IPS-20b (cell line): ENCODE results near the gene STX16.

Experiments used
- H3K27ac ChIP-seq: one replicate; pipeline ENCODE4 v1.5.1; 2013; ENCODE audit warnings: low read length
- H3K27me3 ChIP-seq: 2 replicates; pipeline ENCODE4 v1.6.1; 2013; ENCODE audit warnings: mild to moderate bottlenecking, low read length, inconsistent platforms; ENCODE audit not compliant: insufficient read depth
- H3K36me3 ChIP-seq: 2 replicates; pipeline ENCODE4 v1.6.1; 2013; ENCODE audit warnings: low read depth, mild to moderate bottlenecking, inconsistent platforms, low read length, moderate library complexity; ENCODE audit not compliant: insufficient read depth
- H3K4me1 ChIP-seq: 2 replicates; pipeline ENCODE4 v1.6.1; 2013; ENCODE audit warnings: mild to moderate bottlenecking, control low read depth, inconsistent platforms, low read length, moderate library complexity; ENCODE audit not compliant: insufficient read depth
- H3K4me3 ChIP-seq: 2 replicates; pipeline ENCODE4 v1.5.1; 2013; ENCODE audit warnings: mild to moderate bottlenecking, low read length, inconsistent platforms
- H3K9ac ChIP-seq: 2 replicates; pipeline ENCODE4 v1.6.1; 2013; ENCODE audit warnings: low read depth, mild to moderate bottlenecking, inconsistent platforms, low read length, moderate library complexity
- H3K9me3 ChIP-seq: 2 replicates; pipeline ENCODE4 v1.6.1; 2013; ENCODE audit warnings: mild to moderate bottlenecking, low read depth, low read length, inconsistent platforms; ENCODE audit not compliant: insufficient read depth

STX16 gene

DNA sequence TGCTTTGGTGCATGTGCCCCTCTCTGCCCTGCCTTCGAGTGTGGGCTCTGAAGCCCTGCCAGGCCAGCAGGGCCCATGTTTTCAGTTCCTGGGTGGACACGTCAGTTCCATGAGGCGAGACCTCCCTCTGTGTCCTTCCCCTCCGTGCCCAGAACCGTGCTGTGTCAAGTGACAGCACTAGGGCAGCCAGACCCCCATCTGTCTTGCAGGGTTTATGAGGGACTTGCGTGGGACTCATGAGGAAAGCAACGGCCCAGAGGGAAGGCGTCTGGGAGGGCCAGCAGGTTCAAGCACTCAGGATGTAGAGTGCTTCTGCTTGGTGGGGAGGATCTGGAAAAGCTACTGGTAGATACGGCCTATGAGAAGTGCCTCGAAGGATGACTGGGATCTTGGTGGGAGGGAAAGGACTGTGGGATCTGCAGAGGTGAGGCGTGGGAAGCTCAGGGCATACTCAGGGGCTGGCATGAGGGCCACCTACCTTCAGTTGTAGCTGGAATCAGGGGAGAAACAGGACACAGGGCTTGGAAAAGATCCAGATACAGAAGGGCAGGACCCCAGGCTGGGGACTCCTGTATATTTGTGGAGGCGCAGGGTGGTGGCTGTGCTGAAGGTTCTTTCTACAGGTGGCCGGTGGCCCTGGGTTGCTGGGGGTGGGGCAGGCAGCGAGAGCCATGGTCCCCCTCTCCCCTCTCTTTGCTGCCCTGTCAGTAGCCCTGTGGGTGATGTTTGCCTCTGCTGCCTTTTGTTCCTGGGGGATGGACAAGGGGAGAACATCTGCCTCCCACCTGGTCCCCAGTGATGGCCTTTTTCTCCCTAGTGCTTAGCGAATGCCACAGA, 47.0 kb downstream of the STX16 start:
- H3K4me3 ChIP-seq = no peak overlapping the region
- no peak overlapping the region for H3K27ac ChIP-seq
- no peaks in the 10 kb centered on the region for H3K27me3 ChIP-seq
- no peaks in the 10 kb centered on the region for H3K9me3 ChIP-seq
- peaks cover 68% of the 10 kb centered on the region for H3K36me3 ChIP-seq
- H3K9ac ChIP-seq = no peak overlapping the region
- no peaks in the 10 kb centered on the region for H3K4me1 ChIP-seq

DNA sequence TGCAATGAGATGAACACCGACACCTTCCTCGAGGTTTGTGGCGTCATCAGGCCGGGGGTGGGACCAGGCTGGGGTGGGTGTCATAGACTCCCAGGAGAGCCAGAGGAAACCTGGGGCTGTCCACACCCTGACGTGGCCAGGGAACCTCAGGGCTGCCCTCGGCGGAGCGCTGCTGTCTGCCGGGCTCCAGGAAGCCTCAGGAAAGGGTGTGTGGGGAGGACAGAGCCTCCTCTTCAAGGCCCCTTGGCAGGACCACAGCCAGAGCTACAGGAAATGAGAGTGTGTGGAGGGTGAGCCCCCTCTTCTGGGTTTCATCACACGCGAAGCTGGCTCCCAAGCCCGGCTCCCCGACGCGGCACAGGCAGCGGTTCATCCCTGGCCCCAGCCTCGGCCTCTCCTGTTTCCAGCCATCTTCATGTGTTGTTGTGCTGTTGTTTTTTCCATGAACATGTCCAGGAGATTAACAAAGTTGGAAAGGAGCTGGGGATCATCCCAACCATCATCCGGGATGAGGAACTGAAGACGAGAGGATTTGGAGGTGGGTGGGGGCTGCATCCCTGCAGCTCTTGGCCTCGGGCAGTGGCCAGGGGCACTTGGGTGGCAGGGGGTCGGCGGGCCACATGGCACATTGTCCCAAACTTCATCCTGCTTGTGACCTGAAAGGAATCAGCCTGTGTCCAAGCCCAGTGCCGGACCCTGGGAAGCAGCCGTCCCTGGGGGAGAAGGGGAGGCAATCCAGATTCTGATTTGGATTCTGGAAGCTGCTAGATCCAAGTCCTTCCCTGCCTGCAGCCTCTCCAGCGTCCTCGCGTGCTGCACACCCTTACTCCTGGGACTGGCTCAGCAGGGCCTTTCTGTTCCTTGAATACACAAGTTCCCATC, 47.9 kb downstream of the STX16 start:
- H3K36me3 ChIP-seq = peaks cover 77% of the 10 kb centered on the region

DNA sequence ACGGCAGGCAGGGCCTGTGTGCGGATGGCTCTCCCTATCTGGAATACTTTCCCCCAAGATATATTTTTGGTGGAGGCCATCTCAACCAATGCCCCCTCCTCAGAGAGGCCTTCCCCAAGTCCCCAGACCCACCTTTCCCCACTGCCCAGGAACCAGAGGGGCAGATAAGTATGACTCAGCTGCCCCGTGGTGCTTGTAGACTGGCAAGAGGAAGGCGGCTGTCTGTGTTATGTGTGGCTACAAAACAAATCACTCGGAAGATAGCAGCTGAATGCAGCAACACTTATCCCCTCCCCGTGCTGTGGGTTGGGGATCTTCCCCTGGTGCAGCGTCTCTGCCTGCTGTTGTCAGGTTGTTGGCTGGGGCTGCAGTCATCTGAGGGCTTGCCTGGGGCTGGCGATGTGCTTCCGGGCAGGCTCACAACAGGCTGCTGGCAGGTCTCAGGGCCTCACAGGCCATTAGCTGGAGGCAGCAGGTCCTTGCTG, 48.6 kb downstream of the STX16 start:
- Histone ChIP-seq H3K4me3 (no peak overlapping the region), H3K4me1 (no peaks in the 10 kb centered on the region), H3K36me3 (peaks cover 80% of the 10 kb centered on the region), H3K27ac (no peak overlapping the region), H3K27me3 (no peaks in the 10 kb centered on the region), H3K9ac (no peak overlapping the region), H3K9me3 (0 out of 2 replicates have a peak, but pooled peaks cover 3% of the 10 kb centered on the region)

More for the DNA sequence above, 47.9 kb downstream of the STX16 start:
- no peak overlapping the region for H3K27ac ChIP-seq
- no peak overlapping the region for H3K9ac ChIP-seq
- H3K4me1 ChIP-seq = no peaks in the 10 kb centered on the region
- H3K4me3 ChIP-seq = no peak overlapping the region
- no peaks in the 10 kb centered on the region for H3K27me3 ChIP-seq
- H3K9me3 ChIP-seq = no peaks in the 10 kb centered on the region

DNA sequence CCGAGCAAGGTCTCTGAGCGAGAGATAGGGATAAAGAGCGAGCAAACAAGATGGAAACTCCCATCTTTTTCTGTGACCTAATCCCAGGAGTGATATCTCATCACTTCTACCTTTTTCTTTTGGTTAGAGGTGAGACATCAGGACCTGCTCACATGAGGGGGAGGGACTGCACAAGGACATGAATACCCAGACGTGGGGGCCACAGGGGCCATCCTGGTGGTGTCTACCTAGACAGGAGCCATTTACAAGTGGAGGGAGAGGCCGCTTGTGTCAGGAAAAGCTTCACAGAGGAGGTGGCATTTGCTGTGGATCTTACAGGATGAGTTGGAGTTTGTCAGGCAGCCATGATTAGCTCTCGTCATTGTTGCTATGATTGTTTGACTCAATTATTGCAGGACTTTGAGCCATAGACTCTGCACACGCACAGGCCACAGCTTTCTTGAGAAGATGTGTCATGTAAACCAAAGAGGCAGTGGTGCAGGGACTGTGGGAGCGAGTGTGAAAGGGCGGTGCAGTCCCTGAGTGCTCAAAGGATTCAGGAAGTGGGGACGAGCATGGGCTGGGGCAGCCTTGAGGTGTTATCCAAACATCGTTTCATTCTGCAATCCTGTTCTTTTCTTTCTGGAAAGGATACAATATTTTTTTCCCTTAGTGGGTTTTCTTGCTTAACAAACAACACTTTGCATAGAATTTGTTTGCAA, 49.2 kb downstream of the STX16 start:
- Histone ChIP-seq H3K27ac (no peak overlapping the region), H3K4me1 (no peaks in the 10 kb centered on the region), H3K9ac (no peak overlapping the region), H3K9me3 (0 out of 2 replicates have a peak, but pooled peaks cover 3% of the 10 kb centered on the region), H3K27me3 (no peaks in the 10 kb centered on the region), H3K4me3 (no peak overlapping the region), H3K36me3 (peaks cover 80% of the 10 kb centered on the region)

DNA sequence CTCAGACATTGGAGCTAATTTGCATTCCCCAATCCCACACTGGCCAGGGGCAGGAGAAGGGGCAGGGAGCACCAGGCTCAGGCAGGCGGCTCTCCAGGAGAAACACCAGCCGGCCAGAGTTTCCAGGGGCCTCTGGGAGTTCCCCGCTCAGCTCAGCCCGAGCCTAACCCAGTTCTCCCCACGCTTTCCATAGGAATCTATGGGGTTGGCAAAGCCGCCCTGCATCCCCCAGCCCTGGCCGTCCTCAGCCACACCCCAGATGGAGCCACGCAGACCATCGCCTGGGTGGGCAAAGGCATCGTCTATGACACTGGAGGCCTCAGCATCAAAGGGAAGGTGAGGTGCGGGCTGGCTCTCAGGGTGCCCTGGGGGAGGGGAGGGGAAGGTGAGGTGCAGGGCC, 49.7 kb downstream of the STX16 start:
- no peak overlapping the region for H3K4me3 ChIP-seq
- no peaks in the 10 kb centered on the region for H3K27me3 ChIP-seq
- H3K9ac ChIP-seq = no peak overlapping the region
- peaks cover 80% of the 10 kb centered on the region for H3K36me3 ChIP-seq
- H3K9me3 ChIP-seq = 0 out of 2 replicates have a peak, but pooled peaks cover 3% of the 10 kb centered on the region
- no peaks in the 10 kb centered on the region for H3K4me1 ChIP-seq
- no peak overlapping the region for H3K27ac ChIP-seq

DNA sequence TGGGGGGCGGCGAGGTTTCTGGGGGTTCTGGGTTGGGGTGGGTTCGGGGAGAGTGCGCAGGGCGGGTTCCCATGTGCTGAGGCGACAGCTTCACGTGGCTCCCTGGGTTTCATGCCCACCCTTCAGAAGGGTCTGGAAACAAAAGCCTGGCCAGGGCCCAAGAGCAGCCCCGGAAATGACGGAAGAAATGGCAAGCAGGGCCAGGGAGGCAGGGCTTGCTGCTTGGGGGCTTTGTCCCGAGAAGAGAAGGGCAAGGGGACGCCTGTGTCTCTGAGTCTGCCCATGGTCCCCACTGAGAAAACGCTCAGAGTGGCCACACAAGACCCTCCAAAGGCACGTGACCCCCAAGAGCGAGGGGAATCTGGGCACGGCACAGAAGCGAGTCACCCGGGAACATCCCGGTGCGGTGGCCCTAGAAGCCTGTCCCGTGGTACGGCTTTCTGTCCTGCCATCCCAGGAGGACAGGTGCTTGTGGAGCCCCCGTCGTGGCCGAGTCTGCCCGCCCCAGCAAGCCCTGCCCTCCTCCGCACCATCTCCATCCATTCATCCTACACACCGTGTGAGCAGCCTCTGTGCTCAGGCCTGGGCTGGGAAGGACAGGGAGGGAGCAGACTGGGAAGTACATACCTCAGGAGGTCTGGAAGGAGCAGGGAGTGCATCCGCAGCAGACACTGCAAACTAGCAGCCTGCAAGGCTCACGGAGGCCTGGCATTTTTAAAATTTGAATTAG, 50.5 kb downstream of the STX16 start:
- Histone ChIP-seq H3K27ac (no peak overlapping the region), H3K9ac (no peak overlapping the region), H3K9me3 (0 out of 2 replicates have a peak, but pooled peaks cover 3% of the 10 kb centered on the region), H3K4me1 (no peaks in the 10 kb centered on the region), H3K4me3 (no peak overlapping the region), H3K27me3 (no peaks in the 10 kb centered on the region), H3K36me3 (peaks cover 74% of the 10 kb centered on the region)

DNA sequence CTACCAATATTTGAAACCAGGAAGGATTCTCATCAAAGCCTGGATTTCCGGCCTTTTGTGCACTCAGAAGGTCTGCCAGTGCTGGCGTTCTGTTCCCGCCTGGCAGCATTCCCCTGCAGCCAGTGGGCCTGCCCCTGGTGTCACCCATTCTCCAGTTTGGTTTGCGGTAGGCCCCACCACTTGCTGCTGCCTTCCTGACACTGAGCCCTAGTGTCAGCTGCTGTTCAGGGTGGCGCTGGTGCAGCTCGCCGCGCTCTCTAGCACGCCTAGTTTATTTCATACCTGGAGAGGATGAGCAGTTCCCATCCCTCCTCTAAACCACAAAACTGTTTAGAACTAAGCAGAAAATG, 51.1 kb downstream of the STX16 start:
- H3K27me3 ChIP-seq = no peaks in the 10 kb centered on the region
- H3K9me3 ChIP-seq = 0 out of 2 replicates have a peak, but pooled peaks cover 3% of the 10 kb centered on the region
- H3K4me1 ChIP-seq = no peaks in the 10 kb centered on the region
- H3K9ac ChIP-seq = no peak overlapping the region
- no peak overlapping the region for H3K4me3 ChIP-seq
- peaks cover 68% of the 10 kb centered on the region for H3K36me3 ChIP-seq
- no peak overlapping the region for H3K27ac ChIP-seq

DNA sequence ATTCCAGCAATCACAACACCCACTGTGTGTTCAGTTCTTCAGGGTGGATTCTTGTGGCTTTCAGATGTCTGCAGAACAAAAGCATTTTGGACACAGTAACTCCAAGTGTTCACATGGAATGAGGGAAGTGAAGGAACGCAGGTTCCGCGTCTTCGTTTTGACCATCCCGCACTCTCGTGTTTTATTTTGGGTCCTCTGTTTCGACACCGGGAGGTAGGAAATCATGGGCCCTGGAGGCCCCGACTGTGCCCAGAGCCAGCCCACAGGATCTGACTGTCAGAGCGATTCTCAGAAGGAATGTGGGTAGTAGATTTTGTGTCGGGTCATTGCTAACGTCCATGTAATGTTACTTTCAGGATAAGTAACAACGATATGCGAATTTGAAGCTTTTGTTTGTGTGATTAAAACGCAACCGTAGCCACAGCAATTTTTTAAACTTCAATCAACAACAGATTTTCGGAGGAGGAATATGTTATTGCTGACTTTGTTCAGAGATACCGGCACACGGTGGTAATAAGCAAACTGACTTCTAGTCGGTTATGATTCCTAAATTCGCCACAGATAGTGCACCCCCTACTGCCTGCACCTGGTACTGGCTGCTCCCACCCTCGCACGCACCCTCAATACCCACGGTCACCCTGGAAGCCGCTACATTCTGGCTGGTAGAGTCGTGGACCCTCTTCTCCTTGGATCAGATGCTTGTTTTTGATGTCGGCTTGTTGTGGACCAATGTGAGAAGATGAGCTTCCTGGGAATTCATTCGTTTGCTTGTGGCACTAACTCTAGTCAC, 52.0 kb downstream of the STX16 start:
- Histone ChIP-seq H3K27ac (no peak overlapping the region), H3K36me3 (peaks cover 67% of the 10 kb centered on the region), H3K4me3 (no peak overlapping the region)

DNA sequence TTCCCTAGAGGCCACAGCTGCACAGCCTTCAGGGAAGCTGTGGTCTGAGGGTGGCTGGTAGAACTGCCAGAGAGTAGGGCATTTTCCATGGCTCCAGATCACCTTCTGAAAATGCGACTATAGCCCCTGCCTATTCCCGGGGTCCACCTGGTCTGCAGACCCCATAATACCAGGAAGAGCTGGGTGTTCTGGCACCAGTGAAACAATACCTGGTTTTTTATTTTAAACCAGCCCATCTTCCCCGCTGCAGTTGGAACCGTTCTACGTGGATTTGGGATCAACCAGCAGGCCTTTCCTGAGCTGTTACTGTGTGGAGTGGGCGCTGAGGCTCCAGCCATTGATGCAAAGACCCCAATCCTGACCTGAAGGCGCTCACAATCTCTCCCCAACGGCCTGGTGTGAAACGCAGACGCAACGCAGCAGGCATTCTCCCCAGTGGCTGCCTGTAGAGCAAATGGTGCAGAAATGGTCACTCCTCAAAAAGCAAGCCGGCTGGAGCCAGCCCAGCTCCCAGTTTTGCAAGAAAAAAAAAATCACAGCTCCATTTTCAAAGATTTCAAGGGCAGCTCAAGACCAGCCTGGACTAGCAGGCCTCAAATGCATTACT, 52.8 kb downstream of the STX16 start:
- no peak overlapping the region for H3K4me3 ChIP-seq
- H3K9ac ChIP-seq = no peak overlapping the region
- H3K9me3 ChIP-seq = 0 out of 2 replicates have a peak, but pooled peaks cover 3% of the 10 kb centered on the region
- peaks cover 61% of the 10 kb centered on the region for H3K36me3 ChIP-seq
- H3K27me3 ChIP-seq = no peaks in the 10 kb centered on the region
- no peak overlapping the region for H3K27ac ChIP-seq
- H3K4me1 ChIP-seq = no peaks in the 10 kb centered on the region

More for the DNA sequence above, 52.0 kb downstream of the STX16 start:
- no peaks in the 10 kb centered on the region for H3K27me3 ChIP-seq
- no peaks in the 10 kb centered on the region for H3K4me1 ChIP-seq
- 0 out of 2 replicates have a peak, but pooled peaks cover 3% of the 10 kb centered on the region for H3K9me3 ChIP-seq
- no peak overlapping the region for H3K9ac ChIP-seq
